Measurements from ENCODE around the gene OTX1. TPM values are rescaled to one million over a fixed set of nuclear protein-coding genes. Genes with fewer than 3 reads are reported as not detected.

The OTX1 gene
- total and polyA plus RNA-seq, 2 of the 8 experiments (the other 6 are each of a cell fraction or from before 2014, with no cell fraction given) = 0.24 to 3.3 TPM

GRCh38 chr2:63001576-63001975 is 49.1 kb upstream of the OTX1 start:
- Histone ChIP-seq H3K4me2 (ENCODE audit: insufficient read depth in 1 of 2, low read depth in 2 of 2, low read length in 2 of 2) (no peak overlapping the region), H3K9me3 (ENCODE audit: insufficient read depth in 2 of 2, low read depth in 1 of 2, low read length in 1 of 2) (no peaks in the 10 kb centered on the region), H3K79me1 (ENCODE audit: low read depth, low read length) (no peaks in the 10 kb centered on the region), H4K91ac (replicated peaks; ENCODE audit: insufficient read length, low read length) (no peak overlapping the region), H3K23ac (ENCODE audit: insufficient read length) (no peak overlapping the region), H2BK5ac (ENCODE audit: low read depth, low read length) (no peak overlapping the region), H3K79me2 (ENCODE audit: control insufficient read depth in 1 of 2, insufficient read depth in 2 of 2, low read length in 2 of 2) (no peaks in the 10 kb centered on the region), H3K36me3 (ENCODE audit: control insufficient read depth in 2 of 4, insufficient read depth in 4 of 4, low read length in 3 of 4) (peaks cover 0 to 7% (median 2%) of the 10 kb centered on the region in 4 experiments; a peak in 4 of 8 replicates), H3K18ac (ENCODE audit: extremely low read depth, low read length) (no peak overlapping the region), H3K4me1 (replicated peaks in 1 of 4; ENCODE audit: control insufficient read depth in 3 of 4, insufficient read depth in 4 of 4, low read length in 3 of 4) (no peaks in the 10 kb centered on the region), H3K4ac (replicated peaks; ENCODE audit: insufficient read length, low read depth, low read length) (no peak overlapping the region), H3K9ac (replicated peaks in 1 of 4; ENCODE audit: extremely low read depth in 1 of 4, low read depth in 3 of 4, low read length in 3 of 4) (no peak overlapping the region), H3K4me3 (ENCODE audit: extremely low read depth in 1 of 4, insufficient read depth in 2 of 4, low read depth in 3 of 4, low read length in 4 of 4) (no peak overlapping the region), H4K20me1 (replicated peaks in 1 of 2; ENCODE audit: control insufficient read depth in 1 of 2, insufficient read depth in 2 of 2, low read length in 2 of 2) (no peaks in the 10 kb centered on the region), H2BK12ac (ENCODE audit: low read depth, low read length) (no peak overlapping the region), H3K27me3 (replicated peaks in 1 of 4; ENCODE audit: control insufficient read depth in 3 of 4, extremely low read depth in 1 of 4, insufficient read depth in 3 of 4, low read length in 3 of 4) (no peaks in the 10 kb centered on the region), H4K5ac (ENCODE audit: insufficient read length, low read depth, low read length) (no peak overlapping the region), H2AFZ (ENCODE audit: low read length) (no peak overlapping the region), H3K27ac (ENCODE audit: low read depth, low read length) (no peak overlapping the region), H4K8ac (ENCODE audit: extremely low read depth, insufficient read depth, low read length) (no peak overlapping the region), H3K14ac (ENCODE audit: insufficient read length) (no peak overlapping the region), H3K23me2 (ENCODE audit: low read depth, low read length) (no peaks in the 10 kb centered on the region), H2BK15ac (ENCODE audit: low read length) (no peak overlapping the region), H2BK20ac (ENCODE audit: low read length) (no peak overlapping the region), H2AK5ac (ENCODE audit: low read depth, low read length) (no peak overlapping the region), H2BK120ac (replicated peaks; ENCODE audit: low read depth, low read length) (no peak overlapping the region), H3K56ac (replicated peaks; ENCODE audit: insufficient read length, low read depth, low read length) (no peak overlapping the region)
- POLR2A ChIA-PET (ENCODE audit: partially characterized antibody) = no interaction called here
- FAIRE-seq (no peak), DNase-seq (ENCODE audit: low read depth in 1 of 2, low spot score in 2 of 2) (no peak)
- CTCF ChIA-PET (ENCODE audit: partially characterized antibody) = no interaction called here
- TF ChIP-seq CTBP2 (IDR thresholded peaks at IDR 0.05; ENCODE audit: borderline replicate concordance, insufficient read depth, insufficient read length, low read length) (no peak), SP1 (IDR thresholded peaks at IDR 0.05; ENCODE audit: low read depth, low read length) (no peak), POLR2AphosphoS5 (IDR thresholded peaks at IDR 0.05; ENCODE audit: low read depth, low read length) (no peak), PHF8 (conservative IDR thresholded peaks at IDR 0.05; ENCODE audit: low read depth, low read length) (no peak), CREB1 (IDR thresholded peaks at IDR 0.05) (no peak)

Data from H1 (cell line).